Neuronal stem cell (in vitro differentiated cells): ENCODE data around the gene GJB1.

ENCODE experiments used
- DNase-seq: peaks from one replicate; pipeline ENCODE4 v3.0.0-alpha.2; 2013; ENCODE audit warnings: low spot score
- H2AFZ ChIP-seq: one replicate; pipeline ENCODE4 v1.6.1; 2013; ENCODE audit warnings: mild to moderate bottlenecking, low read length, inconsistent platforms
- H2AK5ac ChIP-seq: 2 replicates; pipeline ENCODE4 v1.6.1; 2013; ENCODE audit warnings: low read depth, mild to moderate bottlenecking, inconsistent platforms, low read length, moderate library complexity, mixed read lengths
- H2BK120ac ChIP-seq: 2 replicates; pipeline ENCODE4 v1.6.1; 2013; ENCODE audit warnings: low read depth, mild to moderate bottlenecking, inconsistent platforms, low read length, moderate library complexity, mixed read lengths
- H2BK12ac ChIP-seq: one replicate; pipeline ENCODE4 v1.6.1; 2013; ENCODE audit warnings: low read length, inconsistent platforms
- H2BK15ac ChIP-seq: 2 replicates; pipeline ENCODE4 v1.6.1; 2013; ENCODE audit warnings: mild to moderate bottlenecking, low read length, inconsistent platforms, mixed read lengths
- H2BK5ac ChIP-seq: one replicate; pipeline ENCODE4 v1.6.1; 2013; ENCODE audit warnings: inconsistent platforms, mild to moderate bottlenecking, low read length, moderate library complexity
- H3K14ac ChIP-seq: one replicate; pipeline ENCODE4 v1.6.1; 2013; ENCODE audit warnings: low read length, inconsistent platforms
- H3K18ac ChIP-seq: 2 replicates; pipeline ENCODE4 v1.6.1; 2013; ENCODE audit warnings: low read length, inconsistent platforms
- H3K23ac ChIP-seq: 2 replicates; pipeline ENCODE4 v1.6.1; 2013; ENCODE audit warnings: low read depth, mild to moderate bottlenecking, mixed read lengths, low read length, inconsistent platforms; ENCODE audit not compliant: poor library complexity
- H3K27ac ChIP-seq: replicated peaks from 3 replicates; pipeline ENCODE4 v1.5.1; 2013; ENCODE audit warnings: low read length, inconsistent platforms
- H3K27me3 ChIP-seq, 3 experiments: 2 replicates each; pipeline ENCODE4 v1.6.1; 2013; ENCODE audit warnings: low read length in 3 of 3, mild to moderate bottlenecking in 2 of 3, inconsistent platforms in 1 of 3, low read depth in 1 of 3, mixed read lengths in 1 of 3, moderate library complexity in 1 of 3; ENCODE audit not compliant: control insufficient read depth in 3 of 3, insufficient read depth in 3 of 3
- H3K36me3 ChIP-seq, 2 donors: replicated peaks in 1 of 2; 2 replicates each; pipeline ENCODE4 v1.6.1; 2013; ENCODE audit warnings: low read length in 2 of 2; ENCODE audit not compliant: control insufficient read depth in 2 of 2, insufficient read depth in 2 of 2
- H3K4ac ChIP-seq: 2 replicates; pipeline ENCODE4 v1.6.1; 2013; ENCODE audit warnings: inconsistent platforms, mild to moderate bottlenecking, low read length, moderate library complexity
- H3K4me1 ChIP-seq, 2 donors: 1 replicate in 1 of 2; 2 replicates in 1 of 2; pipeline ENCODE4 v1.6.1; 2013; ENCODE audit warnings: low read length in 2 of 2, low read depth in 1 of 2; ENCODE audit not compliant: control insufficient read depth in 2 of 2, insufficient read depth in 1 of 2
- H3K4me2 ChIP-seq: one replicate; pipeline ENCODE4 v1.6.1; 2013; ENCODE audit warnings: mild to moderate bottlenecking, low read length, inconsistent platforms; ENCODE audit not compliant: insufficient read depth, poor library complexity, severe bottlenecking
- H3K4me3 ChIP-seq, 2 donors: 2 replicates each; pipeline ENCODE4 v1.5.1; 2013; ENCODE audit warnings: low read length in 2 of 2, mild to moderate bottlenecking in 2 of 2, inconsistent platforms in 1 of 2, moderate library complexity in 1 of 2
- H3K79me1 ChIP-seq: one replicate; pipeline ENCODE4 v1.6.1; 2013; ENCODE audit warnings: low read depth, mild to moderate bottlenecking, inconsistent platforms, low read length, moderate library complexity
- H3K9ac ChIP-seq: one replicate; pipeline ENCODE4 v1.6.1; 2013; ENCODE audit warnings: mild to moderate bottlenecking, low read depth, low read length, inconsistent platforms; ENCODE audit not compliant: poor library complexity
- H3K9me3 ChIP-seq, 2 donors: replicated peaks in 1 of 2; 2 replicates each; pipeline versions ENCODE3 to v1.6.1; 2013; ENCODE audit warnings: low read length in 2 of 2, mild to moderate bottlenecking in 2 of 2, inconsistent platforms in 1 of 2, low read depth in 1 of 2, mixed read lengths in 1 of 2, moderate library complexity in 1 of 2; ENCODE audit not compliant: control insufficient read depth in 2 of 2, insufficient read depth in 1 of 2
- H4K8ac ChIP-seq: one replicate; pipeline ENCODE4 v1.6.1; 2013; ENCODE audit warnings: low read depth, mild to moderate bottlenecking, inconsistent platforms, low read length, moderate library complexity
- H4K91ac ChIP-seq: one replicate; pipeline ENCODE4 v1.6.1; 2013; ENCODE audit warnings: low read length, low read depth, mild to moderate bottlenecking, inconsistent platforms; ENCODE audit not compliant: poor library complexity
- WGBS, 2 donors: extraction: QIAGEN DNeasy Blood & Tissue Kit; methylation state at CpG; one replicate each; pipeline ENCODE4 v1.1.7; 2013; ENCODE audit warnings: missing lambda C conversion rate in 2 of 2, mixed read lengths in 1 of 2; ENCODE audit not compliant: insufficient read length in 2 of 2, insufficient replicate concordance in 1 of 2; ENCODE audit errors: extremely low coverage in 2 of 2; 5-methylcytosine and 5-hydroxymethylcytosine counted together

The GJB1 gene

DNA sequence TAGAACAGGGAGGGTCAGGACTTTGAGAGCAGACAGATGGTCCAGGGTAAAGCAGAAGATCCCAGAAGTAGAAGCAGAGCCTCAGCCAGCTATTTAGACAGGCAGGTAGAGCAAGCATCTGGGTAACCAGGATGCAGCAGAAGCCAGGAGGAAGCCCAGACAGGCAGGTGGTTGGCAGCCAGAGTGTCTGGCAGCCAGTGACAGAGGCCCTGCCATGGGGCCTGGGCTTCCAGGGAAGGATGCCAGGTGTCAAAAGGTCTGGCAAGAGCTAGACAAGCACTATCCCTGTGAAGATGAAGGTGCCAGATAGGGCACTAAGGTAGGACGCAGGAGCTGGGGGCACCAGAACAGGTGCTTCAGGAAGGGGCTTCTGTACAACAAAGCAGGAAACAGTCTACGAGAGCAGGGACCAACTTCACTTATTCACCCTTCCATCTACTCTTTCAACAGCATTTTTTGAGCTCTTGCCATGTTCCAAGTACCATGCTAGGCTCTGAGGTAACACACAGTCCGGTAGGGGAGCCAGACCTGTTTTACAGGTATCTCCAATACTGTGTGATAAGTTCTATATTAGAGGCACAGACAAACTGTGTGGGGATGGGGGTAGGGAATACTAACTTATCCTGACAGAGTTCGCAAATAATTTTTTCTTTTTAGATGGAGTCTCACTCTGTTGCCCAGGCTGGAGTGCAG is 38.1 kb upstream of the GJB1 start:
- no peak overlapping the region for H4K8ac ChIP-seq
- H3K4me2 ChIP-seq = no peak overlapping the region
- H2BK12ac ChIP-seq = no peak overlapping the region
- no peaks in the 10 kb centered on the region for H3K9me3 ChIP-seq
- H2BK120ac ChIP-seq = no peak overlapping the region
- H2AFZ ChIP-seq = no peak overlapping the region
- no peak overlapping the region for H3K18ac ChIP-seq
- no peak overlapping the region for H3K27ac ChIP-seq
- H3K27me3 ChIP-seq = no peaks in the 10 kb centered on the region
- no peak overlapping the region for H2BK15ac ChIP-seq
- H3K14ac ChIP-seq = no peak overlapping the region
- no peak overlapping the region for H3K4me3 ChIP-seq
- no peak overlapping the region for H4K91ac ChIP-seq
- H3K23ac ChIP-seq = no peak overlapping the region
- no peak for DNase-seq
- no peak overlapping the region for H3K9ac ChIP-seq
- H3K36me3 ChIP-seq = no peaks in the 10 kb centered on the region
- H3K4me1 ChIP-seq = peaks cover 10 to 11% of the 10 kb centered on the region in 2 donors
- no peak overlapping the region for H3K4ac ChIP-seq
- no peaks in the 10 kb centered on the region for H3K79me1 ChIP-seq
- no peak overlapping the region for H2AK5ac ChIP-seq
- WGBS, 2 donors = no CpG with 5 or more reads among the region's 4 CpGs
- no peak overlapping the region for H2BK5ac ChIP-seq

DNA sequence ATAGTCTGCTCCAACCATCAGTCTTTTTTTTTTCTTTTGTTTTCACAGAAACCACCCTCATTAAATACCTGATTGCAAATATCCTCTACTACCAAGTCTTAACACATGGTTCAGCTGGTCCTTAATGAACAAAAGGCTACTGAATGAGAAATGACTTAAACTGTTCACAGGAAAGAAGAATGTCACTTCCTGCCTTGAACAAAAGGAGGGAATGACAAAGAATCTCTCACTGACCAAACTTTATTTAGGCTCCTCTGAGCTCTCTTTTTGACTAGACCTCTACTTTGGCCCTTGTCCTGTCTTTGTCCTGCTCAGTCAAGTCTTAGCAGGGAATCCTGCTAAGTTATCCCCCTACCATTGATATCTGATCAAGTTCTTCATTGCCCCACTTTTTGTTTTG is 31.8 kb upstream of the GJB1 start:
- no peak overlapping the region for H4K8ac ChIP-seq
- H3K23ac ChIP-seq = no peak overlapping the region
- H3K4ac ChIP-seq = no peak overlapping the region
- no peak for DNase-seq
- H3K4me1 ChIP-seq = peaks cover 2 to 10% of the 10 kb centered on the region in 2 donors
- H3K4me2 ChIP-seq = no peak overlapping the region
- H3K27ac ChIP-seq = no peak overlapping the region
- no peak overlapping the region for H2BK15ac ChIP-seq
- no peak overlapping the region for H2BK12ac ChIP-seq
- H3K9ac ChIP-seq = no peak overlapping the region
- no peaks in the 10 kb centered on the region for H3K27me3 ChIP-seq
- no peaks in the 10 kb centered on the region for H3K79me1 ChIP-seq
- H3K18ac ChIP-seq = no peak overlapping the region
- no peaks in the 10 kb centered on the region for H3K36me3 ChIP-seq
- no peak overlapping the region for H2BK120ac ChIP-seq
- no peak overlapping the region for H4K91ac ChIP-seq
- no peak overlapping the region for H2BK5ac ChIP-seq
- no peaks in the 10 kb centered on the region for H3K9me3 ChIP-seq
- H2AFZ ChIP-seq = peak overlapping the region; percentile 83
- no peak overlapping the region for H2AK5ac ChIP-seq
- H3K4me3 ChIP-seq = no peak overlapping the region
- no peak overlapping the region for H3K14ac ChIP-seq

DNA sequence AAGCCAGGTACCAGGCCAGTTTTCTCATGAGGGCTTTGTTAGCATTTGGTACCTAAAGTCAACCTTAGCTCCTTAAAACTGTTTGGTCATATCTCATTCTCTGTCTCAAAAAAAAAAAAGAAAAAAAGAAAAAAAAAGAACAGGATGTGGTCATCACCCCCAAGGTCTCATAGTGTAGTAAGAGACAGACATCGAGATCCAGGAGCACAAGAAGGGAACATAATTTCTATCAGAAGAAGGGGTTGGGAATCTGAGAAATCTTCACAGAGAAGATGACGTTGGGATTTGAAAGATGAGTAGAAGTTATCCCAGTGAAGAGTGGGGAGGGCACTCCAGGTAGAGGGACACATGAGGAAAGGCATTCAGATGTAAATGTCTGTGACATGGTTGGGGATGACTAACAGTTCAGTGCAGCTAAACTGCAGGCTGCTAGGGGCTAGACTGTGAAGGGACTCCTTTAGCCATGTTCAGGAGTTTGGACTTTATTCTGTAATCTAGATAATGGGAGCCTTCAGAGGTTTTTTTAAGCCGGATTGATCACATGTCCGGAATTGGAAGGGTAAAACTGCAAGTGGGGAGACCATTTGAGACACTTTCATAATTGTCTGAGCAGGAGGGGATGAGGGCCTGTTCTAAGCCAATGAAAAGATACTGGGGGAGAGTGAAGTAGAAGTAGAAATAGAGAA is 26.9 kb upstream of the GJB1 start:
- no peak overlapping the region for H4K8ac ChIP-seq
- no peak overlapping the region for H3K4me2 ChIP-seq
- no peak overlapping the region for H3K23ac ChIP-seq
- H3K4me1 ChIP-seq = peaks cover 2 to 5% of the 10 kb centered on the region in 2 donors
- no peaks in the 10 kb centered on the region for H3K36me3 ChIP-seq
- H2BK120ac ChIP-seq = no peak overlapping the region
- no peaks in the 10 kb centered on the region for H3K79me1 ChIP-seq
- no peak overlapping the region for H2BK12ac ChIP-seq
- no peak overlapping the region for H3K4me3 ChIP-seq
- WGBS, 2 donors = no CpG with 5 or more reads among the region's 4 CpGs
- no peak overlapping the region for H2BK15ac ChIP-seq
- no peaks in the 10 kb centered on the region for H3K27me3 ChIP-seq
- no peak overlapping the region for H3K18ac ChIP-seq
- DNase-seq = no peak
- no peak overlapping the region for H2AK5ac ChIP-seq
- H3K27ac ChIP-seq = no peak overlapping the region
- no peak overlapping the region for H3K14ac ChIP-seq
- H3K4ac ChIP-seq = no peak overlapping the region
- H4K91ac ChIP-seq = no peak overlapping the region
- no peaks in the 10 kb centered on the region for H3K9me3 ChIP-seq
- no peak overlapping the region for H3K9ac ChIP-seq
- H2AFZ ChIP-seq = peak overlapping the region; percentile 10
- H2BK5ac ChIP-seq = no peak overlapping the region

DNA sequence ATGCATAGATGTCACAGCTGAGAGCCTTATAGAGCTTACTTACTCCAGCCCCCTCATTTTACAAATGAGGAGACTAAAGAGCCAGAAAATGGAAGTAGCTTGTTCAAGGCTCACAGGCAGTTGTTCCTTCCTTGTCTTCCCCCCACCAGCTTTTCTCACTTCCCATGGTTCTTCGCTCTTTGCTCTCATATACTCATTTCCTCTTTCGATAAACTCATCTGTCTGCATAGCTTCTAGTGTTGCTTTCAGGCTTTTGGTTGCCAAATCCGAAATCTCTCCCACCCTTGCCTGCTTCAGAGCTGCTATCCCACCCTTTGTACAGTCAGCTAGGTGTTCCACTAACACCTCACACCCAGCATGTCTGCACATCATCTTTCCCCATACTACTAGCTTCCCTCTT is 25.0 kb upstream of the GJB1 start:
- H3K9me3 ChIP-seq = no peaks in the 10 kb centered on the region
- no peak overlapping the region for H3K14ac ChIP-seq
- no peak overlapping the region for H3K27ac ChIP-seq
- no peak overlapping the region for H2BK120ac ChIP-seq
- H2BK5ac ChIP-seq = no peak overlapping the region
- no peak for DNase-seq
- no peaks in the 10 kb centered on the region for H3K4me1 ChIP-seq
- no peak overlapping the region for H4K8ac ChIP-seq
- no peak overlapping the region for H4K91ac ChIP-seq
- H3K4ac ChIP-seq = no peak overlapping the region
- no peaks in the 10 kb centered on the region for H3K27me3 ChIP-seq
- H2BK12ac ChIP-seq = no peak overlapping the region
- WGBS, 2 donors = no CpG with 5 or more reads among the region's 3 CpGs
- H3K4me3 ChIP-seq = no peak overlapping the region
- no peak overlapping the region for H3K4me2 ChIP-seq
- peak overlapping the region; percentile 72 for H2AFZ ChIP-seq
- no peaks in the 10 kb centered on the region for H3K36me3 ChIP-seq
- no peaks in the 10 kb centered on the region for H3K79me1 ChIP-seq
- H2BK15ac ChIP-seq = no peak overlapping the region
- H3K23ac ChIP-seq = no peak overlapping the region
- H3K9ac ChIP-seq = no peak overlapping the region
- H2AK5ac ChIP-seq = no peak overlapping the region
- no peak overlapping the region for H3K18ac ChIP-seq
